Lung (tissue), 12 donors: ENCODE data around the gene SLC16A2. TPM values are rescaled to one million over a fixed set of nuclear protein-coding genes. Genes with fewer than 3 reads are reported as not detected.

Source experiments
- ATAC-seq: fragments of 200-7000 bp; cut with Tn5 transposase; one replicate; pipeline ENCODE4 v1.9.1; 2020; ENCODE audit warnings: moderate number of reproducible peaks; ENCODE audit not compliant: insufficient read depth, low FRiP score
- DNase-seq, 3 donors: peaks; one replicate each; pipeline ENCODE4 v3.0.0-alpha.2; 2013 to 2017
- H3K27ac ChIP-seq, 2 donors: one replicate each; pipeline ENCODE4 v1.5.1; 2013; ENCODE audit warnings: mild to moderate bottlenecking in 2 of 2, moderate library complexity in 2 of 2, control low read depth in 1 of 2, inconsistent platforms in 1 of 2, low read depth in 1 of 2, low read length in 1 of 2
- H3K27me3 ChIP-seq, 3 donors: one replicate each; pipeline ENCODE4 v1.5.1; 2013; ENCODE audit warnings: low read length in 2 of 3; ENCODE audit not compliant: control insufficient read depth in 3 of 3, insufficient read depth in 3 of 3
- H3K36me3 ChIP-seq, 4 donors: one replicate each; pipeline ENCODE4 v1.5.1; 2013; ENCODE audit warnings: low read length in 4 of 4, mild to moderate bottlenecking in 1 of 4, moderate library complexity in 1 of 4; ENCODE audit not compliant: control insufficient read depth in 4 of 4, insufficient read depth in 4 of 4
- H3K4me1 ChIP-seq, 5 donors: one replicate each; pipeline ENCODE4 v1.5.1; 2013; ENCODE audit warnings: low read length in 5 of 5, mild to moderate bottlenecking in 2 of 5, moderate library complexity in 1 of 5; ENCODE audit not compliant: control insufficient read depth in 5 of 5, insufficient read depth in 5 of 5
- H3K4me3 ChIP-seq: one replicate; pipeline ENCODE4 v1.5.1; 2013; ENCODE audit warnings: mild to moderate bottlenecking, control low read depth, moderate library complexity
- H3K9ac ChIP-seq, 2 donors: one replicate each; pipeline ENCODE4 v1.5.1; 2013; ENCODE audit warnings: low read length in 2 of 2, control low read depth in 1 of 2; ENCODE audit not compliant: insufficient read depth in 1 of 2
- H3K9me3 ChIP-seq, 4 donors: one replicate each; pipeline ENCODE4 v1.5.1; 2013; ENCODE audit warnings: low read length in 3 of 4, mild to moderate bottlenecking in 1 of 4, moderate library complexity in 1 of 4; ENCODE audit not compliant: control insufficient read depth in 4 of 4, insufficient read depth in 3 of 4
- CTCF ChIP-seq: IDR thresholded peaks from 2 replicates; pipeline ENCODE4 v1.5.1; 2012; ENCODE audit warnings: mild to moderate bottlenecking; ENCODE audit errors: control extremely low read depth, extremely low read depth
- WGBS, 2 donors: extraction: QIAGEN DNeasy Blood & Tissue Kit; methylation state at CpG; one replicate each; pipeline ENCODE4 v1.1.7; 2013; 5-methylcytosine and 5-hydroxymethylcytosine counted together
- polyA plus RNA-seq, 2 donors: library from polyadenylated mRNA; stranded (reverse); fragments of 200-250 nt; gene quantifications; one replicate each; pipeline ENCODE4 v1.2.1, GENCODE V29; 2013
- total RNA-seq, 2 donors: library from RNA; depleted of rRNA in 1 of 2; stranded (reverse); fragments of >200 nt in 1 of 2; gene quantifications; one replicate each; pipeline ENCODE4 v1.2.1, GENCODE V29; 2014 to 2021
- donor health status: control.
- donor health status: control.
- donor health status: Bipolar disorder and iron deficiency.
- donor health status: healthy.
- donor health status: DM: yes; HTN: yes; CAD: no.

SLC16A2 gene
- total and polyA plus RNA-seq, 4 donors: 2.1 to 13.4 (median 8.3) TPM

- H3K4me3 ChIP-seq: no peak overlapping the region
- WGBS, 2 donors: 11 to 39% methylated on average over 2 of the region's 2 CpGs
- no peak for ATAC-seq
- no peak overlapping the region for H3K9ac ChIP-seq
- peaks cover 0 to 8% (median 0%) of the 10 kb centered on the region in 5 donors for H3K4me1 ChIP-seq
- H3K27me3 ChIP-seq: no peaks in the 10 kb centered on the region
- DNase-seq: peak in 2 of 3 donors; percentile 44 to 72
- H3K36me3 ChIP-seq: no peaks in the 10 kb centered on the region
- no peaks in the 10 kb centered on the region for H3K9me3 ChIP-seq
- no peak for TF ChIP-seq CTCF
- no peak overlapping the region for H3K27ac ChIP-seq
Measured at GRCh38 chrX:74431797-74432196, 10.5 kb downstream of the SLC16A2 start.

- no peak overlapping the region for H3K27ac ChIP-seq
- H3K4me1 ChIP-seq: peaks cover 0 to 8% (median 0%) of the 10 kb centered on the region in 5 donors
- H3K4me3 ChIP-seq: no peak overlapping the region
- no peaks in the 10 kb centered on the region for H3K9me3 ChIP-seq
- DNase-seq: no peak
- no peak for ATAC-seq
- H3K27me3 ChIP-seq: no peaks in the 10 kb centered on the region
- H3K9ac ChIP-seq: no peak overlapping the region
- no peaks in the 10 kb centered on the region for H3K36me3 ChIP-seq
- WGBS, 2 donors: 59% methylated on average over 1 of the region's 1 CpG; no CpG with 5 or more reads in 1 of the 2 donors
- no peak for TF ChIP-seq CTCF
Measured at GRCh38 chrX:74434336-74434735, 13.0 kb downstream of the SLC16A2 start.

GRCh38 chrX:74437530-74437929 lies 16.2 kb downstream of the SLC16A2 start:
- DNase-seq (no peak), ATAC-seq (no peak)
- WGBS, 2 donors: 70 to 82% methylated on average over 2 of the region's 2 CpGs
- Histone ChIP-seq H3K4me3 (no peak overlapping the region), H3K36me3 (no peaks in the 10 kb centered on the region), H3K4me1 (peaks cover 0 to 2% (median 0%) of the 10 kb centered on the region in 5 donors), H3K27ac (no peak overlapping the region), H3K9ac (no peak overlapping the region), H3K27me3 (no peaks in the 10 kb centered on the region), H3K9me3 (no peaks in the 10 kb centered on the region)
- TF ChIP-seq CTCF: no peak

- no peak for ATAC-seq
- H3K9me3 ChIP-seq: no peaks in the 10 kb centered on the region
- no peak for DNase-seq
- WGBS, 2 donors: 67 to 89% methylated on average over 3 of the region's 3 CpGs
- H3K27ac ChIP-seq: no peak overlapping the region
- H3K36me3 ChIP-seq: no peaks in the 10 kb centered on the region
- H3K27me3 ChIP-seq: no peaks in the 10 kb centered on the region
- H3K4me1 ChIP-seq: peaks cover 0 to 2% (median 0%) of the 10 kb centered on the region in 5 donors
- H3K9ac ChIP-seq: no peak overlapping the region
- no peak for TF ChIP-seq CTCF
- H3K4me3 ChIP-seq: no peak overlapping the region
Measured at GRCh38 chrX:74438764-74439163, 17.5 kb downstream of the SLC16A2 start.
